ENCODE data around the gene BTNL2. TPM values are rescaled to one million over a fixed set of nuclear protein-coding genes. Genes with fewer than 3 reads are reported as not detected.

BTNL2 gene
- polyA plus RNA-seq, 1 donor from 2014 or later, result not detected

- peak overlapping the region; percentile 18 to 93 (median 64) for H3K4me3 Mint-ChIP-seq
- no peaks in the 10 kb centered on the region for H3K9me3 Mint-ChIP-seq
- H3K27ac Mint-ChIP-seq, result peak overlapping the region in 2 of 3 donors; percentile 66 to 69
- peaks cover 7 to 21% (median 15%) of the 10 kb centered on the region in 3 donors for H3K4me1 Mint-ChIP-seq
- peaks cover 3% of the 10 kb centered on the region for H3K36me3 Mint-ChIP-seq
- no peaks in the 10 kb centered on the region for H3K27me3 Mint-ChIP-seq
Measured at GRCh38 chr6:32397252-32397920, 9.6 kb downstream of the BTNL2 start.

DNA sequence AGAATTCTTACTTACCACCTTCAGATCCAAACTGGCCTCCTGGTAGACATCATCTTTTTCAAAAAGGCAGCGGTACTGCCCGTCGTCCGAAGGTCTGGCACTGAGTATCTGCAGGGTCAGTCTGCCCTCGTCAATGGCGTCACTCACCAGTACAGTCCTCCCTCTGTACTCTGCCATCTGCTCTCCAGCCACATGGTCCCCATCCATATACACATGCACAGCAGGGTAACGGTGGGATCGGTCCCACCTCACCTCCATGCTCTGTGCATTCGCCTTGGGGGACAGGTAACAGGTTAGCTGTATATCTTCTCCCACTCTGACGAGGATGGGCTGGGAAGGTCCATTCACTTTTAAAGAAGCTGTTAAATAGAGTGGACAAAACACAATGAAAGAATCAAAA is 11.0 kb downstream of the BTNL2 start:
- Mint-ChIP-seq H3K27me3 (no peaks in the 10 kb centered on the region), H3K4me1 (peaks cover 7 to 19% (median 15%) of the 10 kb centered on the region in 3 donors), H3K36me3 (peaks cover 5% of the 10 kb centered on the region), H3K4me3 (no peak overlapping the region), H3K9me3 (no peaks in the 10 kb centered on the region), H3K27ac (no peak overlapping the region)

DNA sequence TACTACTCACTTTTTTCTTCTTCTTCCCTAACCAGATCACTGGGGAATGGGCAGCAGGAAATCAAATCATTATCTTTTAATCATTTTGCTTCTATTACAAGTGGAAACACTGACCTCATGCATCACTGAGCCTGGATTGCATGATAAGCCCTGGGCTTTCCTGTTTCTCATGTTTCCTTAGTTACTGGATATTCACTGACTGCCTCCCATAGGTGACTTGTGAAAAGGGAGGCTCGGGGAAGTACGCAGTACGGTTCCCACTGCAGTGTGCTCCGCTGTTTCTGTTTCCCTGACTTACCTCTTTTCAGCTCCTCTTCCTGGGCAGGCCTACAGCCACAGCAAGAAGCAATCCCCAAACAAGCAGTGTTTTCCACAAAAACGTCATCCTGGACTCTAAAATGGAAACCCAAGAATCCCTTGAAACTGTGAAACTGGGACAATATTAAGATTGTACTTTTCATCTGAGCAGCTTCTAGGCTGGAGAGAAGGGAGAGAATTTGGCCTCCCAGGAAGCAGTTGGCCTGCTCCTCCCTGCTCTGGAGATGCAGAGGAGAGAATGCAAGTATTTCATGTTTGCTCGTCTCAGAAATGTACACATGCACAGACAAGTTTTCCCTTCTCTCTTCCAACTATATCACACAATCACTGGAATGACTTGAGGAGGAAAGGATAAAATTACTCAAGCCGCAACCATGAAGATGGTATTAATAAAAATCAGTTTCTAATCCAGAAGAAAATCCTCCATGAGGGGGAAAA is 13.1 kb downstream of the BTNL2 start:
- no peaks in the 10 kb centered on the region for H3K9me3 Mint-ChIP-seq
- H3K4me3 Mint-ChIP-seq, result no peak overlapping the region
- H3K36me3 Mint-ChIP-seq, result peaks cover 8% of the 10 kb centered on the region
- no peaks in the 10 kb centered on the region for H3K27me3 Mint-ChIP-seq
- H3K4me1 Mint-ChIP-seq, result peaks cover 7 to 15% (median 14%) of the 10 kb centered on the region in 3 donors
- H3K27ac Mint-ChIP-seq, result no peak overlapping the region

GRCh38 chr6:32391505-32391904 is 15.5 kb downstream of the BTNL2 start:
- H3K36me3 Mint-ChIP-seq, result peaks cover 8% of the 10 kb centered on the region

DNA sequence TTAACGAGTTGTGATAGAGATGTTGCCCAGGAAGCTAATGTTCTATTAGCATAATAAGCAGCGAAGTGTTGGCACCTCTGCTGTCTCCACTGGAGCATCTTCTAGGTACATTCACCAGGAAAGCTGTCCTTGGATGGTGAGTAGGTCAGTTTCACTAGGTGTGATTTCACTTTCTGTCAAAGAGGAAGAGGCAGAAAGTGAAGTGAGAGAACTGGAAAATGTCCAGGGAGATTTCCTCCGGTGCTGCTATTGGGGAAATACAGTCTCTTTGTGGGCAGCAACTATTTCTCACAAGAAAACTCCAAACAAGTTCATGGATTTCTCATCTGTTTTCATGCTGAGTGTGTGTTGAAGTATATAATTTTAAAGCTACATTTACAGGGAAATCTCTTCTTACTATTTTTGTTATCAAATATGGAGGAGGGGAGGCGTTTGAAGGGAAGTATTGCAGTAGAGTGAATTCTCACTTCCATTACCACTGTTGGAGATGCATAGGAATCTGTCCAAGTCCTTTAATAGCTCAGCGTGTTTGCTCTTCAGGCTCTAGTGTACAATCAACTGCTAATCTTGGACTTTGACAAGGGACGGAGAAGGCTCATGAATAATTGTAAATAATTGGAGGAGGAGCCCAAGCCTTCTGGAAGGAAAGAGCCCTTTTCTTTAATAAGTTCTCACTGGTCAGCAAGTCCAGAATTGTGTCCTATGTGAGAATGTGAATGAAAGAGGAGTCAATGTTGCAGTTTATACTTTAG is 19.2 kb downstream of the BTNL2 start:
- H3K4me3 Mint-ChIP-seq, result peak overlapping the region in 1 of 4 donors; percentile 53
- peaks cover 2% of the 10 kb centered on the region for H3K27me3 Mint-ChIP-seq
- peaks cover 6 to 18% (median 12%) of the 10 kb centered on the region in 3 donors for H3K4me1 Mint-ChIP-seq
- peaks cover 5% of the 10 kb centered on the region for H3K36me3 Mint-ChIP-seq
- no peaks in the 10 kb centered on the region for H3K9me3 Mint-ChIP-seq
- H3K27ac Mint-ChIP-seq, result peak overlapping the region in 2 of 3 donors; percentile 39 to 50

More at GRCh38 chr6:32391505-32391904, 15.5 kb downstream of the BTNL2 start:
- H3K27me3 Mint-ChIP-seq, result peaks cover 2% of the 10 kb centered on the region
- H3K4me3 Mint-ChIP-seq, result no peak overlapping the region
- no peaks in the 10 kb centered on the region for H3K9me3 Mint-ChIP-seq
- peaks cover 0 to 12% (median 9%) of the 10 kb centered on the region in 3 donors for H3K4me1 Mint-ChIP-seq
- no peak overlapping the region for H3K27ac Mint-ChIP-seq

- Mint-ChIP-seq H3K9me3 (no peaks in the 10 kb centered on the region), H3K27ac (no peak overlapping the region), H3K4me1 (peaks cover 7 to 18% (median 15%) of the 10 kb centered on the region in 3 donors), H3K4me3 (no peak overlapping the region), H3K36me3 (peaks cover 3% of the 10 kb centered on the region), H3K27me3 (peaks cover 2% of the 10 kb centered on the region)
Measured at GRCh38 chr6:32386040-32386439, 20.9 kb downstream of the BTNL2 start.

DNA sequence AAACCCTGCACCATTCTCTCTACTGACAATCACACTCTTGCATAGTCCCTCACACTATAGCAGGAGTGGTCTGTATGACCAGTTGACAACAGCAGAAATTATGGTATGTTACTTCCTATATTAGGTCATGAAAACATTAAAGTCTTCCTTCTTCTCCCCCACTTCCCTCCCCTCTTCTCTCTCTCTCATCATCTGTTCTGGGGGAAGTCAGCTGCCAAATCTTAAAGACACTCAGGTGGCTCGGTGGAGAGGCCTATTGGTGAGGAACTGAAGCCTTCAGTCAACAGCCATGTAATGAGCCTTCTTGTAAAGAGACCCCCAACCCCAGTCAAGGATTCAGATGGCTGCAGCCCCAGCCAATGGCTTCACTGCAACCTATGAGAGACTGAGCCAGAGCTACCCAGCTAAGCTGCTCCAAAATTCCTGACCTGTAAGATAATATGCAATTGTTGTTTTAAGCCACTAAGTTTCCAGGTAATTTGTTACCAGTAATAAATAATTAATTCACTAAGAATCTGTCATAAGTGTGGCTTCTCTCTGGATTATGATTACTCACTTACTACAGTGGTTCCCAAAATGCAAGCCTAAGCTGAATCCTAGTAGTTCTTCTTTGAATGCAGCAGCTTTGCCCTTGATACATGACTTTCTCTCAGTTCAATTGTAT is 24.1 kb downstream of the BTNL2 start:
- Mint-ChIP-seq H3K4me1 (peaks cover 11 to 22% (median 20%) of the 10 kb centered on the region in 3 donors), H3K27me3 (peaks cover 2% of the 10 kb centered on the region), H3K4me3 (no peak overlapping the region), H3K36me3 (no peaks in the 10 kb centered on the region), H3K27ac (no peak overlapping the region), H3K9me3 (no peaks in the 10 kb centered on the region)

DNA sequence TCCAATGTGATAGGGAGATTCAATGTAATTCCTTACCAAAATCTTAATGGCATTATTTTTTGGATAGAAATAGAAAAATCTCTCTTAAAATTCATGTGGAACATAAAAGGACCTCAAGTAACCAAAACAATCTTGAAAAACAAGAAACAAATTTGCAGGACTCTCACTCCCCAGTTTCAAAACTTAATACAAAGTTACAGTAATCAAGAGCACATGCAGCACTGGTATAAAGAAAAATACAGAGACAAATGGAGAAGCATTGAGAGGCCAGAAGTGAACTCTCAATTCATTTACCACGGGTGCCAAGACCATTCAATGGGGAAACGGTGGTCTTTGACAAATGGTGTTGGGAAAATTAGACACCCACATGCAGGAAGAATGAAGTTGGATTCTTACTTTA is 27.4 kb downstream of the BTNL2 start:
- Mint-ChIP-seq H3K4me1 (peaks cover 18 to 26% (median 22%) of the 10 kb centered on the region in 3 donors), H3K36me3 (no peaks in the 10 kb centered on the region), H3K9me3 (no peaks in the 10 kb centered on the region), H3K4me3 (peak overlapping the region in 1 of 4 donors; percentile 76), H3K27me3 (no peaks in the 10 kb centered on the region), H3K27ac (no peak overlapping the region)

- H3K36me3 Mint-ChIP-seq, result peaks cover 2% of the 10 kb centered on the region
- no peak overlapping the region for H3K27ac Mint-ChIP-seq
- H3K27me3 Mint-ChIP-seq, result no peaks in the 10 kb centered on the region
- H3K9me3 Mint-ChIP-seq, result no peaks in the 10 kb centered on the region
- H3K4me3 Mint-ChIP-seq, result peak overlapping the region in 1 of 4 donors; percentile 56
- peaks cover 11 to 29% (median 17%) of the 10 kb centered on the region in 3 donors for H3K4me1 Mint-ChIP-seq
Measured at GRCh38 chr6:32375739-32376529, 31.0 kb downstream of the BTNL2 start.

DNA sequence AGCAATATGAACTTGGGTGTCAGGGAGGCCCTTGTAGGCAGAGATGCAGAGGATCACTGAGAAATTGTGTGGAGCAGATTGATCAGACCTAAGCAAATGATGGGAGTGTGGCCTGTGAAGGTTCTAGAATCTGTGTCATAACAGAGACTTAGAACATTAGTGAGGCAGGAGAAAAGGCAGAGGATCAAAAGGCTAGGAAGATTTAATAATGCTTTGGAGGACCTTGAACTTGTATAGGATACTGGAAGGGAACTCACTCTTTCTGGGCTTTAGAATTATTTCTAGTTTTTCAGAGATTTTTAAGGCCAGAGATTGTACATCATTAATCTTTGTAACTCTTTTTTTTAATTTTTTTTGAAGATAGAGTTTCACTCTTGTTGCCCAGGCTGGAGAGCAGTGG is 35.2 kb downstream of the BTNL2 start, which contains the start of gene TSBP1:
TSBP1 (minus strand) TSS at position 101 of the 400 bp plus-strand sequence. CDS start 197 bp downstream, outside the sequence.
- Mint-ChIP-seq H3K27ac (peak within 1 kb of the TSS in 1 of 3 donors; percentile 2), H3K36me3 (peaks cover 5% of the 10 kb centered on the region), H3K27me3 (no peaks in the 10 kb centered on the region), H3K4me3 (no peak within 1 kb of the TSS), H3K4me1 (peaks cover 6 to 27% (median 10%) of the 10 kb centered on the region in 3 donors), H3K9me3 (no peaks in the 10 kb centered on the region)

DNA sequence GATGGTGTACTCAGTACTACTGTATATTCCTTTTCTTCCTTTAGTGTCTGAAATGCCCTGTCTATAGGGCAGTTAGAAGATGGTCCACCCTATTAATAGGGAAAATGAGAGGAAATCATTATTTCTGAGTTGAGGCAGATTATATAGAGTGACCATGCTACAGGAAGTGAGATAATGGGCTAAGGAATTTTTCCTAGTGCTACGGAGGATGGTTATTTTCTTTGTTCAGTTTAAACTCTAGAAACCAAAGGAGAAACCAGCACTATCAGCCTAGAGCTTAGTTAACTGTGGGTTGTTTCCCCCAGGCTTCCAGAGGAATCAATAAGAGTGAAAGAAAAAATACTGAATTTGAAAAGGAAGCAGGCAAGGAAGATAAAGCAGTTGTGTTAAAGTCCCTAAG is 35.8 kb downstream of the BTNL2 start:
- Mint-ChIP-seq H3K27me3 (no peaks in the 10 kb centered on the region), H3K4me1 (peaks cover 3 to 24% (median 6%) of the 10 kb centered on the region in 3 donors), H3K27ac (no peak overlapping the region), H3K9me3 (no peaks in the 10 kb centered on the region), H3K4me3 (no peak overlapping the region), H3K36me3 (peaks cover 5% of the 10 kb centered on the region)

DNA sequence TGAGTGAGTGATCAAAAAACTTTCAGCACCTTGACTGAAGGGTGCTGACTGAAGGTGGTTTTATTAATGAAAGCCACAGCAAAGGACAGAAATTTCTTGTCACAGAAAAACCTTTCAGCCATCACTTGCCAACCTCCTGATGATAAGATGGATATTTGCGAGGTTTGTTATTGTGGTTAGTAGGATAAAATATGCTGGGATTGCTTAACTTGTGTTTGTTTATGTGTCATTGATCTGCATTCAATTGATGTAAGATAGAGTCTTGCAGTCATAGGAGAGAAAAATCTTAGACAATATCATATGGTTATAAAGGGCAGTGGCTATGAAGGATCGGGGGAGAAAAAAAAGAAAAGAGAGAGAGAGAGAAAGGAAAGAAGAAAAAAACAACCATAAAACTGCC is 36.5 kb downstream of the BTNL2 start:
- peaks cover 5% of the 10 kb centered on the region for H3K36me3 Mint-ChIP-seq
- peaks cover 0 to 18% (median 2%) of the 10 kb centered on the region in 3 donors for H3K4me1 Mint-ChIP-seq
- H3K27me3 Mint-ChIP-seq, result no peaks in the 10 kb centered on the region
- no peak overlapping the region for H3K4me3 Mint-ChIP-seq
- no peaks in the 10 kb centered on the region for H3K9me3 Mint-ChIP-seq
- peak overlapping the region in 1 of 3 donors; percentile 2 for H3K27ac Mint-ChIP-seq

- Mint-ChIP-seq H3K27ac (no peak overlapping the region), H3K4me3 (no peak overlapping the region), H3K9me3 (no peaks in the 10 kb centered on the region), H3K36me3 (peaks cover 5% of the 10 kb centered on the region), H3K4me1 (peaks cover 0 to 14% (median 2%) of the 10 kb centered on the region in 3 donors), H3K27me3 (no peaks in the 10 kb centered on the region)
Measured at GRCh38 chr6:32369660-32370059, 37.3 kb downstream of the BTNL2 start.

GRCh38 chr6:32367644-32368043 is 39.3 kb downstream of the BTNL2 start:
- no peaks in the 10 kb centered on the region for H3K27me3 Mint-ChIP-seq

More at GRCh38 chr6:32367644-32368043, 39.3 kb downstream of the BTNL2 start:
- peaks cover 0 to 14% (median 4%) of the 10 kb centered on the region in 3 donors for H3K4me1 Mint-ChIP-seq
- H3K27ac Mint-ChIP-seq, result no peak overlapping the region
- H3K9me3 Mint-ChIP-seq, result peaks cover 0 to 1% (median 0%) of the 10 kb centered on the region in 3 donors
- H3K36me3 Mint-ChIP-seq, result peaks cover 6% of the 10 kb centered on the region
- H3K4me3 Mint-ChIP-seq, result no peak overlapping the region
